ENCODE results near the gene YY1. TPM values are rescaled to one million over a fixed set of nuclear protein-coding genes. Genes with fewer than 3 reads are reported as not detected.

Gene YY1
- total RNA-seq, 4 donors from 2014 or later, result 39.3 to 48.7 (median 43.7) TPM

GRCh38 chr14:100237735-100238418 lies 1.1 kb upstream of the YY1 start:
- intact Hi-C loops (cut with DNase I; ENCODE audit: low total_unique reads) (loop anchor here (1.0 to 2.0 kb wide), 3 partner anchors 24 to 138 kb away; partner anchors contain the start of gene WDR25), in situ Hi-C loops (cut with MboI; ENCODE audit: low sequenced_read_pairs in 4 of 4) (no loop called here)
- DNase-seq (peak; percentile 38 to 51), ATAC-seq (peak; percentile 27 to 31)
- no peaks in the 10 kb centered on the region for H3K9me3 ChIP-seq
- H3K27ac ChIP-seq, result peak overlapping the region; percentile 96 to 100 (median 97)
- TF ChIP-seq, protein P1, sequence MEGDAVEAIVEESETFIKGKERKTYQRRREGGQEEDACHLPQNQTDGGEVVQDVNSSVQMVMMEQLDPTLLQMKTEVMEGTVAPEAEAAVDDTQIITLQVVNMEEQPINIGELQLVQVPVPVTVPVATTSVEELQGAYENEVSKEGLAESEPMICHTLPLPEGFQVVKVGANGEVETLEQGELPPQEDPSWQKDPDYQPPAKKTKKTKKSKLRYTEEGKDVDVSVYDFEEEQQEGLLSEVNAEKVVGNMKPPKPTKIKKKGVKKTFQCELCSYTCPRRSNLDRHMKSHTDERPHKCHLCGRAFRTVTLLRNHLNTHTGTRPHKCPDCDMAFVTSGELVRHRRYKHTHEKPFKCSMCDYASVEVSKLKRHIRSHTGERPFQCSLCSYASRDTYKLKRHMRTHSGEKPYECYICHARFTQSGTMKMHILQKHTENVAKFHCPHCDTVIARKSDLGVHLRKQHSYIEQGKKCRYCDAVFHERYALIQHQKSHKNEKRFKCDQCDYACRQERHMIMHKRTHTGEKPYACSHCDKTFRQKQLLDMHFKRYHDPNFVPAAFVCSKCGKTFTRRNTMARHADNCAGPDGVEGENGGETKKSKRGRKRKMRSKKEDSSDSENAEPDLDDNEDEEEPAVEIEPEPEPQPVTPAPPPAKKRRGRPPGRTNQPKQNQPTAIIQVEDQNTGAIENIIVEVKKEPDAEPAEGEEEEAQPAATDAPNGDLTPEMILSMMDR (IDR thresholded peaks at IDR 0.05 in 4 of 5, conservative IDR thresholded peaks at IDR 0.05 in 1 of 5), result peak in 2 of 5 experiments; percentile 8 to 12
- no peak for TF ChIP-seq POLR2A (IDR thresholded peaks at IDR 0.05)
- H3K4me1 ChIP-seq, result peaks cover 34 to 39% of the 10 kb centered on the region in 2 donors
- H3K4me3 ChIP-seq, result peak overlapping the region; percentile 60 to 96 (median 80)
- no peaks in the 10 kb centered on the region for H3K27me3 ChIP-seq
- H3K36me3 ChIP-seq, result no peaks in the 10 kb centered on the region

DNA sequence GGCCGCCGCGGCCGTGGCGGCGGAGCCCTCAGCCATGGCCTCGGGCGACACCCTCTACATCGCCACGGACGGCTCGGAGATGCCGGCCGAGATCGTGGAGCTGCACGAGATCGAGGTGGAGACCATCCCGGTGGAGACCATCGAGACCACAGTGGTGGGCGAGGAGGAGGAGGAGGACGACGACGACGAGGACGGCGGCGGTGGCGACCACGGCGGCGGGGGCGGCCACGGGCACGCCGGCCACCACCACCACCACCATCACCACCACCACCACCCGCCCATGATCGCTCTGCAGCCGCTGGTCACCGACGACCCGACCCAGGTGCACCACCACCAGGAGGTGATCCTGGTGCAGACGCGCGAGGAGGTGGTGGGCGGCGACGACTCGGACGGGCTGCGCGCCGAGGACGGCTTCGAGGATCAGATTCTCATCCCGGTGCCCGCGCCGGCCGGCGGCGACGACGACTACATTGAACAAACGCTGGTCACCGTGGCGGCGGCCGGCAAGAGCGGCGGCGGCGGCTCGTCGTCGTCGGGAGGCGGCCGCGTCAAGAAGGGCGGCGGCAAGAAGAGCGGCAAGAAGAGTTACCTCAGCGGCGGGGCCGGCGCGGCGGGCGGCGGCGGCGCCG lies 381 bp downstream of the YY1 start:
- H3K4me1 ChIP-seq, result peaks cover 38 to 43% of the 10 kb centered on the region in 2 donors
- H3K27ac ChIP-seq, result peak overlapping the region; percentile 96 to 100 (median 98)
- peak in 1 of 2 donors; percentile 2 for ATAC-seq
- H3K27me3 ChIP-seq, result no peaks in the 10 kb centered on the region
- in situ Hi-C loops (cut with MboI; ENCODE audit: low sequenced_read_pairs in 4 of 4) (no loop called here), intact Hi-C loops (cut with DNase I; ENCODE audit: low total_unique reads) (loop anchor here (2.0 kb wide), 1 partner anchor 47 kb away; no protein-coding TSS in a partner anchor)
- TF ChIP-seq, protein P1 (IDR thresholded peaks at IDR 0.05 in 4 of 5, conservative IDR thresholded peaks at IDR 0.05 in 1 of 5), result no peak
- TF ChIP-seq POLR2A (IDR thresholded peaks at IDR 0.05), result no peak
- DNase-seq, result peak; percentile 16 to 20
- H3K36me3 ChIP-seq, result no peaks in the 10 kb centered on the region
- peak overlapping the region; percentile 85 to 100 (median 94) for H3K4me3 ChIP-seq
- no peaks in the 10 kb centered on the region for H3K9me3 ChIP-seq

- peak; percentile 56 to 70 for TF ChIP-seq POLR2A (IDR thresholded peaks at IDR 0.05)
- TF ChIP-seq, protein P1 (IDR thresholded peaks at IDR 0.05 in 4 of 5, conservative IDR thresholded peaks at IDR 0.05 in 1 of 5), result peak; percentile 64 to 88 (median 85)
- Histone ChIP-seq H3K27ac (peak overlapping the region; percentile 96 to 100 (median 98)), H3K4me1 (peaks cover 41 to 50% of the 10 kb centered on the region in 2 donors), H3K27me3 (no peaks in the 10 kb centered on the region), H3K9me3 (no peaks in the 10 kb centered on the region), H3K36me3 (no peaks in the 10 kb centered on the region), H3K4me3 (peak overlapping the region; percentile 85 to 100 (median 94))
- ATAC-seq (peak; percentile 57), DNase-seq (peak; percentile 77 to 92)
- intact Hi-C loops (cut with DNase I; ENCODE audit: low total_unique reads) (loop anchor here (2.0 to 5.0 kb wide), 4 partner anchors 47 to 79 kb away; partner anchors contain the start of gene SLC25A29), in situ Hi-C loops (cut with MboI; ENCODE audit: low sequenced_read_pairs in 4 of 4) (no loop called here)
These were observed 1.1 kb downstream of the YY1 start for GRCh38 chr14:100239840-100240667.

DNA sequence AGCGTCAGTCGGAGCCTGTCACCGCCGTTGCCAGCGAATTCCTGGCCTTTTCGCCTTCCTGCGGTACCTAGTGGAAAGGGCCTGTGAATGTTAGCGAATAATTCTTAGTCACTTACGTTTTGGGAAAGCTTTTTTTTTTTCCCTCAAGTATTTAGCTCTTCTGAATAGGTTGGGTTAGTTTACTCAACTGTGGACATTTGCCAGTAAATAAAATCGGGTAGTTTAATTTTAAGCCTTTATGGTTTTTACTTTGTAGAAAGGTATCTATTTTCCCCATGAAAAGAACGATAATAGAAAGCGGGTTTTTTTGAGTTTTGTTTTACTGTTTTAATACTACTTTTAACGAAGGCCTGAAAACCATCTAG lies 1.7 kb downstream of the YY1 start:
- no peak for TF ChIP-seq POLR2A (IDR thresholded peaks at IDR 0.05)
- TF ChIP-seq, protein P1 (IDR thresholded peaks at IDR 0.05 in 4 of 5, conservative IDR thresholded peaks at IDR 0.05 in 1 of 5), result peak in 1 of 5 experiments; percentile 22
- H3K36me3 ChIP-seq, result no peaks in the 10 kb centered on the region
- intact Hi-C loops (cut with DNase I; ENCODE audit: low total_unique reads) (loop anchor here (2.0 to 5.0 kb wide), 3 partner anchors 47 to 78 kb away; partner anchors contain the start of gene SLC25A29), in situ Hi-C loops (cut with MboI; ENCODE audit: low sequenced_read_pairs in 4 of 4) (no loop called here)
- peaks cover 47 to 55% of the 10 kb centered on the region in 2 donors for H3K4me1 ChIP-seq
- peak overlapping the region; percentile 62 to 87 (median 74) for H3K4me3 ChIP-seq
- ATAC-seq, result no peak
- no peak for DNase-seq
- peak overlapping the region; percentile 94 to 100 (median 96) for H3K27ac ChIP-seq
- no peaks in the 10 kb centered on the region for H3K9me3 ChIP-seq
- H3K27me3 ChIP-seq, result no peaks in the 10 kb centered on the region
